HG02571 (cell line): ENCODE measurements around the gene MYL11.

ENCODE experiments used
- ATAC-seq: cut with Tn5 transposase; IDR thresholded peaks from one replicate; pipeline ENCODE4 v1.9.1; 2021; ENCODE audit warnings: mild to moderate bottlenecking, moderate library complexity; ENCODE audit not compliant: unreplicated experiment

The MYL11 gene

GRCh38 chr16:30369938-30370455 is 4.6 kb upstream of the MYL11 start:
- peak; percentile 4 for ATAC-seq

- peak; percentile 74 for ATAC-seq
Measured at GRCh38 chr16:30370456-30371247, 4.0 kb upstream of the MYL11 start, which contains the start of gene TBC1D10B. Gene TBC1D10B, minus strand, starts transcription at chr16:30370494. Its CDS starts 311 bp downstream, at chr16:30370183.

GRCh38 chr16:30371248-30371816 is 3.3 kb upstream of the MYL11 start:
- ATAC-seq: no peak

- ATAC-seq: no peak
Measured at GRCh38 chr16:30372038-30372712, 2.4 kb upstream of the MYL11 start.

- ATAC-seq: no peak
Measured at GRCh38 chr16:30372725-30373124, 1.9 kb upstream of the MYL11 start.

- ATAC-seq: no peak
Measured at GRCh38 chr16:30375864-30376263, 1.3 kb downstream of the MYL11 start.

GRCh38 chr16:30376461-30376902 is 1.9 kb downstream of the MYL11 start:
- ATAC-seq: no peak

- ATAC-seq: no peak
Measured at GRCh38 chr16:30377050-30377811, 2.6 kb downstream of the MYL11 start.

GRCh38 chr16:30377812-30378235 is 3.2 kb downstream of the MYL11 start:
- peak; percentile 40 for ATAC-seq

GRCh38 chr16:30378236-30379157 is 3.9 kb downstream of the MYL11 start:
- ATAC-seq: peak; percentile 87

- ATAC-seq: no peak
Measured at GRCh38 chr16:30379158-30379783, 4.7 kb downstream of the MYL11 start.

GRCh38 chr16:30380072-30380802 is 5.6 kb downstream of the MYL11 start:
- ATAC-seq: no peak

GRCh38 chr16:30380803-30381208 is 6.2 kb downstream of the MYL11 start:
- no peak for ATAC-seq

GRCh38 chr16:30381291-30382041 is 6.9 kb downstream of the MYL11 start:
- no peak for ATAC-seq

- ATAC-seq: no peak
Measured at GRCh38 chr16:30382111-30382881, 7.7 kb downstream of the MYL11 start, which contains the start of gene SEPTIN1. Gene SEPTIN1, minus strand, starts transcription at chr16:30382561. Its CDS starts 19 bp downstream, at chr16:30382542.

- ATAC-seq: no peak
Measured at GRCh38 chr16:30383521-30383920, 8.9 kb downstream of the MYL11 start.

- ATAC-seq: no peak
Measured at GRCh38 chr16:30394592-30395154, 20.1 kb downstream of the MYL11 start.
